ENCODE measurements around the gene C3orf33.
"Not testable (repeated sequence)": the region's sequence is repeated elsewhere in the genome, so short reads cannot be mapped to it uniquely, and the experiment has no call there.

C3orf33 gene, protein sequence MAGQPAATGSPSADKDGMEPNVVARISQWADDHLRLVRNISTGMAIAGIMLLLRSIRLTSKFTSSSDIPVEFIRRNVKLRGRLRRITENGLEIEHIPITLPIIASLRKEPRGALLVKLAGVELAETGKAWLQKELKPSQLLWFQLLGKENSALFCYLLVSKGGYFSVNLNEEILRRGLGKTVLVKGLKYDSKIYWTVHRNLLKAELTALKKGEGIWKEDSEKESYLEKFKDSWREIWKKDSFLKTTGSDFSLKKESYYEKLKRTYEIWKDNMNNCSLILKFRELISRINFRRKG

DNA sequence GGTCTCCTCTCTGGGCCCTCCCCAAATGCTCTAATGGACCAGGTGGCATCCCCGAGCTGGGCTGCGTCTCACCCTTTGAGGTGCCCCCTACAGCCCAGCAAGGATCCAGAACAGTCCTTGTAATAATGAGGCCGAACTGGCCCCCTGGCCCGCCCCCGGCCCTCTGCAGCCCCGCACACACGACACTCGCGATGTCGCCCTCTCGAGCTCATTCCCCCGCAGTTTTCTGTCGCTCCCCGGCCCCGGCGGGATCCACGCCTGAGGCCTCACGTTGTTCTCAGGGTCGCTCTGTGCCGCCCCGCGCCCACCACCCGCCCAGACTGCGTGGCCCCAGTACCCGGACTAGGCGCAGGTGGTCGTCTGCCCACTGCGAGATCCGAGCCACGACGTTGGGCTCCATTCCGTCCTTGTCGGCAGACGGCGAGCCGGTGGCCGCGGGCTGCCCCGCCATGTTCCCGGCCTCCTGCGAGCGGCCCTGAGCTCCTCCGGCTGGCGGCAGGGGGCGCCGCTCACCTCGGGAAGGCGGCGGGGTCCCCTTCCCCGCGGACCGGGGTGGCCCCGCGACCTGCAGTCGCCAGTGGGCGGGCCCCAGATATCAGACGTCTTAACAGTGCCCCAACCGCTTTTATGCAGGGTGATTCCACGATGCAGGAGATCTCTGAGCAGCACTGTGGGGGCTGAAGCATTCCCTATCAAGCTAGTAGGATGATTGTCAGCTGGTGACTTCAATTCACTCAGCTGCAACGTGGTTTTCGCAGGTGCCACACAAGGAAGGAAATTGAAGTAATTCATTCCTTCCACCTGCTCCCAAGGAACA, at the start of gene C3orf33:
Gene C3orf33 (minus strand): TSS at position 477 of the 817 bp plus-strand sequence. CDS start 26 bp downstream, at position 451.
- peak; percentile 53 to 74 (median 62) for DNase-seq (ENCODE audit: low read depth in 3 of 3)

DNA sequence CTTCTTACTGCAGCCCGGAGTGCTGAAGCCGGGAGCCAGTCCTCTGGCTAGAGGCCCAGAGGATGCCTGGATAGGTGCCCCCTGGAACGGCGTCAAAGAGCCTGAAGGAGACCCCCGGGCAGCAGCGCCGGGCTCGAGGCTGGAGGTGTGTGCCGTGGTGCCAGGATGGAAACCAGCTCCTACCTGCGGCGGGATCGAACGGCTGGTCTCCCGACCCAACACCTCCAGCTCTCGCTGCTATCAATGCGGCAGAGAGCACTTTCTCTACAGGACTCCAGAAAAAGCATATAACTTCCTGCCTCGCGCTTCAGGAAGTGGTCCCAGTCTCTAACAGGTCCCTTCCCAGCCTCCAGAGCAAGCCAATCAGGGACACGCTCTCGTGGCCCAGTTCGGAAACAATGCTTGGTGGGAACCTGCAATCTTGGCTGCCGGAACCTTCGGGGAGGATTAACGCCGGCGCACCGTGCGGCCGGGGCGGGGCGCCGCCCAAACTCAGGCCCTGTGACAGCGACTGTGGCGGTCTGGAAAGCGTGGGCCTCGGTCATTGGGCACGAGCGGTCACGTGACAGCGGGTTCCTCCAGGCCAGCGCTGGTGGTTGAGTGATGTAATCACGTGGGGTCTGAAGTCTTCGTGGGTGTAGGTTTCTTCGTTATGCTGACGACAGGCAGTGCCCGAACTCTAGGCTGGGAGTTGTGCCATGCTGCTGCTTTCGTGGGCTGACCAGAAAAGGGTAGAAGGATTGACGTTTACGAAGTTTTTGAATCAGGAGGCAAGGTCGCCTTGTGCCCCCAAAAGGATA, 48.3 kb upstream of the C3orf33 start, which contains the start of gene SLC33A1:
Gene SLC33A1 (minus strand): TSS at position 287 of the 800 bp plus-strand sequence. CDS start 430 bp downstream, outside the sequence.
- DNase-seq (ENCODE audit: low read depth in 3 of 3), result peak; percentile 95 to 98 (median 97)

DNA sequence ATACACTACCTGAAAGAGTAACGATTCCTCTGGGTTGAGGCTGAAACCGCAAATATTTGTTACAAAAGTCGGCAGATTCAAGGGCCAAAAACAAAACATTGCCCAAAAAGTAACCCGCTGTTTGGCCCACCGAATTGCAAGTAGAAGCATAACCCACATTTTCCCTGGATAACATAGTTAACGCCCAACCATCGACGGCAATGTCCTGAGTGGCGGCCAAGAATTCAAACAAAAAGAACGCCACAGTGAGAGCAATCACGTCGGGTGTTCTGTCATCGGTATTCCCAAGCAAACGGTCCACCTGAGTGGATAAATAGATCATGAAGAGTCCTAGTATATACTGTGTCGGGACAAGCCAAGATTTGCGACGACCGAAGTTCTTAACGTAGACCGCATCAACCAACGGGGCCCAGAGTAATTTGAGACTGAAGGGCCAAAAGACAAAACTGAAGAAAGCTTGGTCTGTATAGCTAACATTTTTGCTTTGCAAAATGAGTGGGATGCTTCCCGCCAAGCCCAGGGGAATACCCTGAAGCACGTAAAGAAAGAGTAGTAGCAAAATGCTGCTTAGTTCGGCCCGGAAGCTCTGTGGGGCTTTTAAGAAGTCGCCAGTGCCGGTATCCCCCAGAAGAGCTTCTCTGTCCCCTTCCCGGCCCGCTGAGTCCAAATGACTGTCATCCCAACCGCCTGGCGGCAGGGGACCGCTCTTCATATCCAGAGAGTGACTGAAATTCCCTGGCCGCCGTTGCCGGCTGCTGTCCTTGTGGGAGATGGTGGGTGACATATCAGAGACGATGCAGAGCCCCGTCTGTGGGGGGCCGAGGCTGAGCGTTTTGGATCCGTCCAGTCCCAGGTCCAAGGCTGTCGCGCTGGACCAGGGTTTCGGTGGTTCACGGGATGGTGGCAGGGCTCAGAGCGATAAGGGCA, 47.4 kb upstream of the C3orf33 start:
- peak in 1 of 3 experiments; percentile 25 for DNase-seq (ENCODE audit: low read depth in 3 of 3)

DNA sequence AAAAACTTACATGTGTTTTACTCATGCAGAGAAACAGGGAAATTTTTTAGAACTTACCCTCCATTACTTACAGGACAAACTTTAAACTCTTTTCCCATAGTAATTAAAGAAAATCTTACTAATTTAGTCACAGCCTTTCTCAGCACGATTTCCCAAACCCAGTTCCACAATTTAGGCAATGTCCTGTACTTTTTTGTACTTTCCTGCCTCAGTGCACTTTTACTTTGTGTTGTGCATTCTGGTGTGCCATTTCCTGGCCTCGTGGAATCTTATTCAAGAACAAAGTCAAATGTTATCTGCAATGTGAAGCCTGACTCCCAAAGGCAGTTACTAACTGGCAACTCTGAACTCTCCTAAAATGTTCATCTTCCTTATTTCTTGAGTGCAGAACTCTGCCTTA, 46.3 kb upstream of the C3orf33 start:
- no peak for DNase-seq (ENCODE audit: low read depth in 3 of 3)

DNA sequence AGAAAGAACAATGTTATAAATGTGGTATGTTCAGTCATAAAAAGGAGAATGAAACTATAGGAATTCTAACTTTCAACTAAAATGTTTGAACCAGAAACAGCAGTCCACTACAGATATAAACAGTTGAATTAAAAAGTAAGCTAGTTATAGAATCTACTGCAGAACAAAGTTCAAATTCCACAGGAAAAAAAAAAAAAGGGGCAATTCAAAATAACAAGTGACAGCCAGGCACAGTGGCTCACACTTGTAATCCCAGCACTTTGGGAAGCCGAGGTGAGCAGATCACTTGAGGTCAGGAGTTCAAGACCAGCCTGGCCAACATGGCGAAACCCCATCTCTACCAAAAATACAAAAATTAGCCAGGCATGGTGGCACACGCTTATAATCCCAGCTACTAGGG, 43.3 kb upstream of the C3orf33 start:
- not testable (repeated sequence) for DNase-seq (ENCODE audit: low read depth in 3 of 3)

DNA sequence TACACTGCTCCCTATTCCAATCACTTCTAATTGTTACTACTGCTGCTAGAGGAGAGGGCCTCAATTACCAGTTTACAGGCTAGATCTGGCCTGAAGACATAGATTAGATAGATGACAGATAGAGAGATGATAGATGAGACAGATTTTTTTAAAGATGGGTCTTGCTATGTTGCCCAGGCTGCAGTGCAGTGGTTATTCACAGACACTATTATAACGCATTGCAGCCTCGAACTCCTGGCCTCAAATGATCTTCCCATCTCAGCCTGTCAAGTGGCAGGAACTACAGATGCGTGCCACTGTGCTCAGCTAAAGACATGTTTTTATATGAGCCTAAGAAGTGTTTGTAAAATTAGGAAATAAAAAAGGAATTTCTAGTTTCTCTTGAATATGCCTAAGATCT, 41.9 kb upstream of the C3orf33 start:
- no peak for DNase-seq (ENCODE audit: low read depth in 3 of 3)

DNA sequence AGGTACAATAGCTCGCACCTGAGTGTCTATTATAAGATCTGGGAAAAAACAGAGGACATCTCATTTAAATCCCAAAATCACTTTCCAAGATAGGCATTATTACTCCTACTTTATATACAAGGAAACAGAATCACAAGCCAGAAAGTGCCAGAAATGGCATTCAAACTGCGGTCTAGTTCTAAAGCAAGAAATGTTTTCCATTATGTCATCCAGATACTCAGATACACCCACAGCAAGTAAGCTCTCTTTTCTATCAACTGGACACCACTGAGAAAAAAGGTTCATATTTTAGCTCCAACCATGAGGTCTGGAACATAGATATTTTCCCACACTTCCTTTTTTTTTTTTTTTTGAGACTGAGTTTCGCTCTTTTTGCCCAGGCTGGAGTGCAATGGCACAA, 40.0 kb upstream of the C3orf33 start:
- DNase-seq (ENCODE audit: low read depth in 3 of 3), result no peak

DNA sequence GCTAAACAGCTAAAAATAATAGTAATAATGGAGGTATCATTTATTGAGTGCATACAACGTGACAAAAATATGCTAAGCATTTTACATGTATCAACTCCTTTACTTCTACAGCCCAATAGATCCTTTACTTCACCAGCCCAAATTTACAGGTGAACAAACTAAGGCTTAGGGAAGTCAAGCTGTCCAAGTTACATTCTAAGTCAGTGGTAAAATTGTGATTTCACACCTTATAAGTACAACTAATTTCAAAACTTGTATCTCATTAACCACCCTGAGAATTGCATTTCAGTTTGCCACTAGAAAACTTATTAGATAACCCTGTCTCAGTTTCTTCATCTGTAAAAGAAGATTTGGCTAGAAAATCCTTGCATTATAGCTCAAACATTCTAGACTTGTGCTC, 37.5 kb upstream of the C3orf33 start:
- no peak for DNase-seq (ENCODE audit: low read depth in 3 of 3)

DNA sequence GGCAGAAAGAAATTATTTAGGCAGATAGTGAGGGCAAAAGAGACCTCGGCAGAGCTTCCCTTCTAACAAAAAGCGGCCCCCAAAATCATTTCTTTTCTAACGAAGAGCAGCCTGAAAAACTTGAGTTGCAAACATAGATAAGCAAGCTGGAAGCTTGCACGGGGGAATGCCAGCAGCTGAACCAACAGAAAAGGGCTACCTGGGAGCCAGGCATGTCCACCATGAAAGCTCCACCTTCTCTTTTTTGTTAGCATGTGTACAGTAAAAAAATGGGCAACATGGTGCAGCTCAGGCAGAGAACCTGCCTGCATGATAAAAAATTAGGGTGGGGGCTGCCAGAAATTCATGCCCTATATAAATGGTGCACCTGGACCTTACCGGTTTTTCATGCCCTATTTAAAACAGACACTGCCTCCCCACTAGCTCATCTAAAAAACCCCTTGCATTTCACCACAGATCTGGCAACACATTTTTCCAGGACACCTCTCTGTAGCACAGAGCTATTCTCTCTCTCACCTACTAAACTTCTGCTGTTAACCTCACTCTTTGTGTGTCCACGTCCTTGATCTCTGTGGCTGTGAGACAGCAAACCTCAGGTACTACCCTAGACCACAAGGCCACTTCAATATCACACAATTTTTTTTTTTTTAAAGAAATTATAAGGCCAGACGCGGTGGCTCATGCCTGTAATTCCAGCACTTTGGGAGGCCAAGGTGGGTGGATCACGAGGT, 29.4 kb upstream of the C3orf33 start:
- DNase-seq (ENCODE audit: low read depth in 3 of 3), result no peak

DNA sequence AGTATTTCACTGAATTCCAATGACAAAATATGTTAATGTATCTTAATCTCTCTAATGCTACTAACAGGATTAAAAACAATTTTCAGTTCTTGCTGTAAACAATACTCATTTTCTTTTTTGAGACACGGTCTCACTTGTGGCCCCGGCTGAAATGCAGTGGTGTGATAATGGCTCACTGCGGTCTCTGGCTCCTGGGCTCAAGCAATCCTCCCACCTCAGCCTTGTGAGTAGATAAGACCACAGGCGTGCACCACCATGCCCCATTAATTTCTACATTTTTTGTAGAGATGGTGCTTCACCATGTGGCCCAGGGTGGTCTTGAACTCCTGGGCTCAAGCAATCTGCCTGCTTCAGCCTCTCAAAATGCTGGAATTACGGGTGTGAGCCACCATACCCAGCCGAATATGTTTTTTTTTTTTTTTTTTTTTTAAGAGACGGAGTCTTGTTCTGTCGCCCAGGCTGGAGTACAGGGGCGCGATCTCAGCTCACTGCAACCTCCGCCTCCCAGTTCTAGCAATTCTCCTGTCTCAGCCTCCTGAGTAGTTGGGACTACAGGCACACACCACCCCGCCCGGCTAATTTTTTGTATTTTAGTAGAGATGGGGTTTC, 22.5 kb upstream of the C3orf33 start:
- DNase-seq (ENCODE audit: low read depth in 3 of 3), result not testable (repeated sequence)

DNA sequence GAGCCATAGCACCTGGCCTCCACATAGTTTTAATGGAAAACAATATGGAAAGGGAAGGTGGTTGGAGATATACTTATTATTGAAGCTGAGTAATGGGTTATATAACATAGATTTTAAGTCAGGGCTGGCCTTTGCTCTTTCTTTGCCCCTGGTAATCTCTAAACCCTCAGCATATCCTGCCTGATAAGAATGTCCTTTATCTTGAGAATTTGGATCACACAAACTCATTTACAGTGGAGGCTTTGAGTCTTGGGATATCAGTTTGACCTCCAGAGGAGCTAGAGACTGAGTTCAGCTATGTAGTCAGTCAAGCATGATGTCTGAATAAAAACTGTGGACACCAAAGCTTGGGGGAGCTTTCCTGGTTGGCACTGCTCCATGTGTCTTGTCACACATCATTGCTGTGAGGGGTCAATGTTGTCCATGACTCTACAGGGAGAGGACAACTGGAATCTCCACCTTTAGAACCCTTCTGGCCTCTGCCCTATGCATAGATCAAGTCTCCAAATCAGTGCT, 9.0 kb upstream of the C3orf33 start:
- DNase-seq (ENCODE audit: low read depth in 3 of 3), result no peak

DNA sequence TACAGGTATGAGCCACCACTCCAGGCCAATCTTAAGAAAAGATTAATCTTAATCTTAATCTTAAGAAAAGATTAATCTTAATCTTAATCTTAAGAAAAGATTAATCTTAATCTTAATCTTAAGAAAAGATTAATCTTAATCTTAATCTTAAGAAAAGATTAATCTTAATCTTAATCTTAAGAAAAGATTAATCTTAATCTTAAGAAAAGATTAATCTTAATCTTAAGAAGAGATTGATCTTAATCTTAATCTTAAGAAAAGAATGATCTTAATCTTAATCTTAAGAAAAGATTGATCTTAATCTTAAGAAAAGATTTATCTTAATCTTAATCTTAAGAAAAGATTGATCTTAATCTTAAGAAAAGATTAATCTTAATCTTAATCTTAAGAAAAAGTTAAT, 7.1 kb upstream of the C3orf33 start:
- not testable (repeated sequence) for DNase-seq (ENCODE audit: low read depth in 3 of 3)

DNA sequence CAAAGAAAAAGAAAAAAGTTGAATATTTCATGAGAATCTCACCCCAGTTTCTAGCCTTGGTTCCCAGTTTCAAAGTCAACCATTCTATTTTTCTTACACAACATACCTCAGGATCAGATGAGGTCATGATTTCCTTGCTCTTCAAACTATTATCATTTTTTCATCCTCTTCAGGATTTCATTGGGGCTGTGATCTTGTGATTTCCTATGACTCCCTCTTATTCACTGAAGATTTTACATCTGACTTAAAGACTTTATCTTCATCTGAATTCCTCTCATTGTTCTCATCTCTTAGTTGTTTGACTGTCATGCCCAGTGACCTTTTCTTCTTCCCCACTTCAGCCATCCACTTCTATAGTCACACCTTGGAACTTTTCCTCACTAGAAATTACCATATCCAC, 3.1 kb upstream of the C3orf33 start:
- no peak for DNase-seq (ENCODE audit: low read depth in 3 of 3)

DNA sequence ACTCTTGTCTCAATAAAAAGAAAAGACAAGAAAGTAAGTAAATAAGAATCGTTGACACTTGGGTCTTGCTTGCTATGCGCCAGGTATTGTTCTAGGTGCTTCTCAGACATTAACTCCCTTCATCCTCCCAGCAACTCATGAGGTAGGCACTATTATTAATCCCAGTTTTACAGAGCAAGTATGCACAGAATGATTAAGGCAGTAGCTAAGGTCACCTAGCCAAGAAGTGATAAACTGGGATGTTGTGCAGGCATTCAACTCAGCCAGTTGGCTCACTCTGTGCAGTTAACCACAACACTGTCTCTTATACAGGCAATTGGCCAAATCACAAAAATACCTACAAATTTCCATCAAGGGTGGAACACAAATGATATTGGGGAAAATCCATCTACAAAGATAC, 1.7 kb upstream of the C3orf33 start:
- DNase-seq (ENCODE audit: low read depth in 3 of 3), result no peak

DNA sequence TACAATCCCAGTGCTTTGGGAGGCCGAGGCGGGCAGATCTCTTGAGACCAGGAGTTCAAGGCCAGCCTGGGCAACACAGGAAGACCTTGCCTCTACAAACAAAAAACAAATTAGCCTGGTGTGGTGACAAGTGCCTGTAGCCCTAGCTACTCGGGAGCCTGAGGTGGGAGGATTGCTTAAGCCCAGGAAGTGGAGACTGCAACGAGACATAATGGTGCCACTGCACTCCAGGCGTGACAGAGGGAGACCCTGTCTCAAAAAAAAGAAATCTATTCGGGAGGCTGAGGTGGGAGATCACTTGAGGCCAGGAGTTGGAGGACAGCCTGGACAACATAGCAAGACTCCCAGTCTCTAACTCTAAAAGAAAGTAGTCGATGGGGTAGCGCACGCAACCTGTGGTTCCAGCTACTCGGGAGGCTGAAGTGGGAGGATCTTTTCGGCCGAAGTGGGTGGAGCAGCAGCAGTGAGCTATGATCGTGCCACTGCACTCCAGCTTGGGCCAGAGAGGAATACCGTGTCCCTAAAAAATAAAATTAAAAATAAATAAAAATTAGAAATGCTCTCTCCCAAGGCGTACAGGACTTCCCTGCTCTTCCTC, 775 bp downstream of the C3orf33 start:
- peak in 2 of 3 experiments; percentile 9 to 55 for DNase-seq (ENCODE audit: low read depth in 3 of 3)

DNA sequence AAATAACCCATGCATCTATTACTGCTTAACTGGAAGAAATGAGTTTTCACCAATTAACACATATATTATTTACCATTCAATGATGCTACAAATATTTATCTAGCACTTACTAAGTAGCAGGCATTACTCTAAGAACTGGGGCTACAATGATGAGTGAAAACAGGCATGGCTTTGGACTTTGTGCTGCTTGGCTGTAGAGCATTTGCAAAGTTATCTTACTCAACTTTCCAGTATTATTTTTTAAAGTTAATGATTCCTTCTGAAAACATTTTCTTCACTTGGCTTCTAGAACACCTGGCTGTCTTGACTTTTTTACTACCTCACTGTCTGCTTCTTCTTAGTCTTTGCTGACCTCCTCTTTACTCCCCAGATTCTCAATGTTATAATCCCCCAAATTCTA, 1.8 kb downstream of the C3orf33 start:
- DNase-seq (ENCODE audit: low read depth in 3 of 3), result no peak

DNA sequence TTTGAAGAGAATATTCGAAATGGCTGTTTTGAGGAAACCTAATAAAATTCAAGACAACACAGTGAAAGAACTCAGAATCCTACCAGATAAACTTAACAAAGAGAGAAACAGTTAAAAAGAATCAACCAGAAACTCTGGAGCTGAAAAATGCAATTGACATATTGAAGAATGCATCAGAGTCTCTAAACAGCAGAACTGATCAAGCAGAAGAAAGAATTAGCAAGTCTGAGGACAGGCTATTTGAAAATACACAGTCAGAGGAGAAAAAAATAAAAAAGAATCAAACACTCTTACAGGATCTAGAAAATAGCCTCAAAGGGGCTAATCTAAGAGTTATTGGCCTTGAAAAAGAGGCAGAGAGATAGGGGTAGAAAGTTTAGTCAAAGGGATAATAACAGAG, 13.5 kb downstream of the C3orf33 start:
- no peak for DNase-seq (ENCODE audit: low read depth in 3 of 3)

DNA sequence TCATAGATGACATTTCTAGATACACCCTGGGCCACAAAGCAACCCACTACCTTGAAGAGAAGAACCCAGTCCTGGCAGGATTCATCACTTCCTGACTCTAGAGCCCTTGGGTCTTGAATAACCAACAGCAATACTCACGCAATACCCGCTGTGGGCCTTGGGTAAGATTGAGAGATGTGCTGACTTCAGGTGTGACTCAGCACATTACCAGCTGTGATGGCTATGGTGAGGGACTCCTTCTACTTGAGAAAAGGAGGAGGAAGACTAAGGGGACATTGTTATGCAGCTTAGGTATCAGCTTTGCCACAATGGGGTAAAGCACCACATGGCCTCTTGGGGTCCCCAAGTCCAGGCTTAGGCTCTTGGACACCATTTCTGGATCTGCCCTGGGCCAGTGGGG, 14.9 kb downstream of the C3orf33 start:
- DNase-seq (ENCODE audit: low read depth in 3 of 3), result no peak

DNA sequence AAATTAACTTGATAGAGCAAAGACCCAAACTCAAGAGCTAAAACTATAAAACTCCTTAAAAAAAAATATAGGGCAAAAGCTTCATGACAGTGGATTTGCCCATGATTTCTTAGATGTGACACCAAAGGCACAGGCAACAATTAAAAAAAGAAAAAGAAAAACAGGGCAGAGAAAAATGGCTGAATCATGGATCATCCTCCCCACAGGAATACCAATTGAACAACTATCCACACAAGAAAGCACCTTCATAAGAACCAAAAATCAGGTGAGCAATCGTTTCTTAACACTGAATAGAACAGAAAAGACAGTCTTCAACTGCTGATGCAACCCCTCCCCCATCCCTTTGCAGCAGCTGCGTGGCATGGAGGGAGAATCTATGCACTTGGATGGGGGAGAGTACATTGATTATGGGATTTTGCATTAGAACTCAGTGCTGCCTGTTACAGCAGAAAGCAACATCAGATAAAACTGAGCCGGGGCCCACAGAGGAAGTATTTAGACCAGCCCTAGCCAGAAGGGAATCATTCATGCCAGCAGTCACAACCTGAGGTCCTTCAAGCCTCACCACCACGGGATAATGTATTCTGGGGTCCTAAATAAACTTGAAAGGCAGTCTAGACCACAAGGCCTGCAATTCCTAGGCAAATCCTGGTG, 15.7 kb downstream of the C3orf33 start:
- DNase-seq (ENCODE audit: low read depth in 3 of 3), result no peak
